ENCODE data around the gene SOD2. TPM values are rescaled to one million over a fixed set of nuclear protein-coding genes. Genes with fewer than 3 reads are reported as not detected.
A peak's percentile ranks its signal among the peaks of the same experiment; 100 is the strongest.

Gene SOD2
- total and polyA plus RNA-seq, 2 donors (not counting 1 experiment from before 2014, with no cell fraction given), result 96.1 to 1,311 TPM

DNA sequence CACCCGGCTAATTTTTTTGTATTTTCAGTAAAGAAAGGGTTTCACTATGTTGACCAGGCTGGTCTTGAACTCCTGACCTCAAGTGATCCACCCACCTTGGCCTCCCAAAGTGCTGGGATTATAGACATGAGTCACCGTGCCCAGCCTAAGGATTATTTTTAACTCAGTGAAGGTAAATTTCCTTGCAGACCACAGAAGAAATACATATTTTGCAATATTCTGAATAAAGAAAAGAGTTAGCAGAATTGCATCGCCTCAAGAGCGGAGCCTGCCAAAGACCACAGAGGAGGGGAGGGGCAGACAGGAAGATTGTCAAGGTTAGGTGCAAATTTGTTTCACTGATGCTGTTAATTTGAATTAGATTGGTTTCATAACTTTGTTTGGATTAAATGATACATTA lies 47.4 kb downstream of the SOD2 start:
- peak; percentile 10 to 16 for DNase-seq (ENCODE audit: low read depth in 2 of 2)
- TF ChIP-seq, protein P1, sequence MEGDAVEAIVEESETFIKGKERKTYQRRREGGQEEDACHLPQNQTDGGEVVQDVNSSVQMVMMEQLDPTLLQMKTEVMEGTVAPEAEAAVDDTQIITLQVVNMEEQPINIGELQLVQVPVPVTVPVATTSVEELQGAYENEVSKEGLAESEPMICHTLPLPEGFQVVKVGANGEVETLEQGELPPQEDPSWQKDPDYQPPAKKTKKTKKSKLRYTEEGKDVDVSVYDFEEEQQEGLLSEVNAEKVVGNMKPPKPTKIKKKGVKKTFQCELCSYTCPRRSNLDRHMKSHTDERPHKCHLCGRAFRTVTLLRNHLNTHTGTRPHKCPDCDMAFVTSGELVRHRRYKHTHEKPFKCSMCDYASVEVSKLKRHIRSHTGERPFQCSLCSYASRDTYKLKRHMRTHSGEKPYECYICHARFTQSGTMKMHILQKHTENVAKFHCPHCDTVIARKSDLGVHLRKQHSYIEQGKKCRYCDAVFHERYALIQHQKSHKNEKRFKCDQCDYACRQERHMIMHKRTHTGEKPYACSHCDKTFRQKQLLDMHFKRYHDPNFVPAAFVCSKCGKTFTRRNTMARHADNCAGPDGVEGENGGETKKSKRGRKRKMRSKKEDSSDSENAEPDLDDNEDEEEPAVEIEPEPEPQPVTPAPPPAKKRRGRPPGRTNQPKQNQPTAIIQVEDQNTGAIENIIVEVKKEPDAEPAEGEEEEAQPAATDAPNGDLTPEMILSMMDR (conservative IDR thresholded peaks at IDR 0.05 in 1 of 2, IDR thresholded peaks at IDR 0.05 in 1 of 2; ENCODE audit: low read depth in 1 of 2, low read length in 2 of 2), result no peak
- no peak for TF ChIP-seq EZH2 (IDR thresholded peaks at IDR 0.05; ENCODE audit: low read length, missing control alignments)
- no peaks in the 10 kb centered on the region for H3K4me1 ChIP-seq (ENCODE audit: control insufficient read depth, extremely low read depth, insufficient read depth, low read length)
- no peaks in the 10 kb centered on the region for H3K27me3 ChIP-seq (ENCODE audit: control insufficient read depth, insufficient read depth, low read length)
- H3K79me2 ChIP-seq (ENCODE audit: control insufficient read depth, insufficient read depth, low read length), result no peaks in the 10 kb centered on the region
- H3K4me3 ChIP-seq (replicated peaks in 1 of 4; ENCODE audit: control extremely low read depth in 1 of 4, insufficient read depth in 1 of 4, low read depth in 3 of 4, low read length in 4 of 4), result no peak overlapping the region
- no peak overlapping the region for H2AFZ ChIP-seq (ENCODE audit: low read length)
- H3K9ac ChIP-seq (ENCODE audit: insufficient read depth, low read length), result no peak overlapping the region
- no peaks in the 10 kb centered on the region for H3K36me3 ChIP-seq (ENCODE audit: control insufficient read depth, insufficient read depth, low read length)
- H3K27ac ChIP-seq (ENCODE audit: insufficient read depth, low read length), result no peak overlapping the region
- no peaks in the 10 kb centered on the region for H3K9me3 ChIP-seq (ENCODE audit: control insufficient read depth, insufficient read depth, low read depth, low read length)
- H3K4me2 ChIP-seq (ENCODE audit: extremely low read depth, insufficient read depth, low read length), result no peak overlapping the region
- no peaks in the 10 kb centered on the region for H4K20me1 ChIP-seq (ENCODE audit: control insufficient read depth, extremely low read depth, insufficient read depth, low read length)

Other genes with a start within 250 kb of the SOD2 start
- 124 and 137 TPM in 2 replicates for gene WTAP, start 34.3 kb upstream of the SOD2 start, total RNA-seq
- gene WTAP, start 34.3 kb upstream of the SOD2 start, polyA plus RNA-seq, result 52.7 and 63.0 TPM in 2 replicates
- 37.5 and 121 TPM in 2 replicates for gene ACAT2, start 68.8 kb upstream of the SOD2 start, total RNA-seq
- gene ACAT2, start 68.8 kb upstream of the SOD2 start, polyA plus RNA-seq, result 108 TPM in 2 replicates
- gene TCP1, start 96.4 kb upstream of the SOD2 start, total RNA-seq, result 200 and 231 TPM in 2 replicates
- gene TCP1, start 96.4 kb upstream of the SOD2 start, polyA plus RNA-seq, result 142 and 163 TPM in 2 replicates
- 80.4 and 82.7 TPM in 2 replicates for gene MRPL18, start 97.2 kb upstream of the SOD2 start, total RNA-seq
- gene MRPL18, start 97.2 kb upstream of the SOD2 start, polyA plus RNA-seq, result 87.1 and 101 TPM in 2 replicates
- not detected in 2 replicates for gene PNLDC1, start 107.0 kb upstream of the SOD2 start, total RNA-seq
- 0.09 TPM in 1 of 2 replicates, not detected in the other for gene PNLDC1, start 107.0 kb upstream of the SOD2 start, polyA plus RNA-seq
- not detected in 2 replicates for gene MAS1, start 197.7 kb upstream of the SOD2 start, total RNA-seq
- not detected in 2 replicates for gene MAS1, start 197.7 kb upstream of the SOD2 start, polyA plus RNA-seq